Measurements from ENCODE around the gene NUCKS1.
A peak's percentile ranks its signal among the peaks of the same experiment; 100 is the strongest.

NUCKS1 gene

DNA sequence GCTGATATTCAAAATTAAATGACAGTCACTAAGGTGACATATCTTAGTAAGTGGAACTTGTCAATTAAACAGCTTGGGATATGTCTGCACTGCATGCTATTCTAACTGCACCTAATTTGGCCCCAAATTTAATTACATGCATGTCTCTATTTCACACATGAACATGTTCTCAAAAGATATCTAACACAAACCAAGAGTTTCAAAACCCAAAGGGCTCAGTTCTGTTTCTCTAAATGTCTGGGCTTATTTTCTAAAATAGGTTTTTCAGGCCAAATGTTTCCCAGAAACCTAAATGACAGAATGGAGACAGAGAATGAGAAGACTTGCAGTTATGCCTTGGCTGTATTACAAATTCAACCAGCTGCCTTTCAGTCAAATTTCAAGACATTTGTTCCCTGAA, 14.0 kb upstream of the NUCKS1 start:
- H3K4me3 ChIP-seq (ENCODE audit: low read depth, low read length): no peak overlapping the region
- TF ChIP-seq, protein P1, sequence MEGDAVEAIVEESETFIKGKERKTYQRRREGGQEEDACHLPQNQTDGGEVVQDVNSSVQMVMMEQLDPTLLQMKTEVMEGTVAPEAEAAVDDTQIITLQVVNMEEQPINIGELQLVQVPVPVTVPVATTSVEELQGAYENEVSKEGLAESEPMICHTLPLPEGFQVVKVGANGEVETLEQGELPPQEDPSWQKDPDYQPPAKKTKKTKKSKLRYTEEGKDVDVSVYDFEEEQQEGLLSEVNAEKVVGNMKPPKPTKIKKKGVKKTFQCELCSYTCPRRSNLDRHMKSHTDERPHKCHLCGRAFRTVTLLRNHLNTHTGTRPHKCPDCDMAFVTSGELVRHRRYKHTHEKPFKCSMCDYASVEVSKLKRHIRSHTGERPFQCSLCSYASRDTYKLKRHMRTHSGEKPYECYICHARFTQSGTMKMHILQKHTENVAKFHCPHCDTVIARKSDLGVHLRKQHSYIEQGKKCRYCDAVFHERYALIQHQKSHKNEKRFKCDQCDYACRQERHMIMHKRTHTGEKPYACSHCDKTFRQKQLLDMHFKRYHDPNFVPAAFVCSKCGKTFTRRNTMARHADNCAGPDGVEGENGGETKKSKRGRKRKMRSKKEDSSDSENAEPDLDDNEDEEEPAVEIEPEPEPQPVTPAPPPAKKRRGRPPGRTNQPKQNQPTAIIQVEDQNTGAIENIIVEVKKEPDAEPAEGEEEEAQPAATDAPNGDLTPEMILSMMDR (IDR thresholded peaks at IDR 0.05; ENCODE audit: borderline replicate concordance, insufficient read depth, low read depth, low read length): no peak

DNA sequence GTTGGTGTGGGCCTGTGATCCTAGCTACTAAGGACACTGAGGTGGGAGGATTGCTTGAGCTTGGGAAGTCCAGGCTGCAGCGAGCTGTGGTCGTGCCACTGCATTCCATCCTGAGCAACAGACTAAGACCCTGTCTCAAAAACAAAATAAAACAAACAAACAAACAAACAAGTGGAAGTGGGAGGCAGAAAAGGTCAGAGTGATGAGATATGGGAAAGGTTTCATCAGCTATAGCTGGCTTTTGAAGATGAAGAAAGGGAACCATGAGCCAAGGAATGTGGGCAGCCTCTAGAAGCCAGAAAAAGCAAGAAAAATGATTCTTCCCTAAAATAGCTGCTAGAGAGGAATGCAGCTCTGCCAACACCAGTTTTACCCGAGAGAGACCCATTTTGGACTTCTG, 10.6 kb upstream of the NUCKS1 start:
- no peak overlapping the region for H3K4me3 ChIP-seq (ENCODE audit: low read depth, low read length)
- TF ChIP-seq, protein P1 (IDR thresholded peaks at IDR 0.05; ENCODE audit: borderline replicate concordance, insufficient read depth, low read depth, low read length): no peak

DNA sequence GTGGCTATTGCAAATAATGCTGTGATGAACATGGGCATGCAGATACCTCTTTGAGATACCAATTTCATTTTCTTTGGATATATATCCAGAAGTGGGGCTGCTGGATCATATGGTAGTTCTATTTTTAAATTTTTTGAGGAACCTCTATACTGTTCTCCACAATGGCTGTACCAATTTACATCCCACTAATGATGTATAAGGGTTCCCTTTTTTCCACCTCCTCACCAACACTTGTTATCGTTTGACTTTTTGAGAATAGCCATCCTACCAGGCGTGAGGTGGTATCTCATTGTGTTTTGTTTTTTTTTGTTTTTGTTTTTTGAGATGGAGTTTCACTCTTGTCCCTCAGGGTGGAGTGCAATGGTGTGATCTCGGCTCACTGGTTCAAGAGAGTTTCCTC, 6.6 kb upstream of the NUCKS1 start:
- H3K4me3 ChIP-seq (ENCODE audit: low read depth, low read length): no peak overlapping the region
- TF ChIP-seq, protein P1 (IDR thresholded peaks at IDR 0.05; ENCODE audit: borderline replicate concordance, insufficient read depth, low read depth, low read length): no peak

DNA sequence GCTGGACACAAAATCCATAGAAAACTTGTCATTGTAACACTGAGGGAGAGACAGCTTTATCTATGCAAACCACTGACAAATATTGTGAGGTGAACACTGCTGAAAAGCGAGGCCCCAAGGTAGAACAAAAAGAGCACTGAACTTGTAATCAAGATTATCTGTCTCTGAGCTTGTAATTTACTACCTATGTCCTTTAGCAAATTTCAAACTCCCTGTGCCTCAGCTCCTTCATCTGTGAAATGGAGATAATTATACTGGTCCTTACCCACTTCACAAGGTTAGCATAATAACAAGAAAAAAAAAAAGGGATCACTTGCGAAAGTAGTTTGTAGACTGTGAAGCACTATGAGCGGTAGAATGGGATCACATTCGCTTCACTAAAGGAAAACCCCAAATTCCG, 4.9 kb upstream of the NUCKS1 start:
- H3K4me3 ChIP-seq (ENCODE audit: low read depth, low read length): no peak overlapping the region
- TF ChIP-seq, protein P1 (IDR thresholded peaks at IDR 0.05; ENCODE audit: borderline replicate concordance, insufficient read depth, low read depth, low read length): no peak

DNA sequence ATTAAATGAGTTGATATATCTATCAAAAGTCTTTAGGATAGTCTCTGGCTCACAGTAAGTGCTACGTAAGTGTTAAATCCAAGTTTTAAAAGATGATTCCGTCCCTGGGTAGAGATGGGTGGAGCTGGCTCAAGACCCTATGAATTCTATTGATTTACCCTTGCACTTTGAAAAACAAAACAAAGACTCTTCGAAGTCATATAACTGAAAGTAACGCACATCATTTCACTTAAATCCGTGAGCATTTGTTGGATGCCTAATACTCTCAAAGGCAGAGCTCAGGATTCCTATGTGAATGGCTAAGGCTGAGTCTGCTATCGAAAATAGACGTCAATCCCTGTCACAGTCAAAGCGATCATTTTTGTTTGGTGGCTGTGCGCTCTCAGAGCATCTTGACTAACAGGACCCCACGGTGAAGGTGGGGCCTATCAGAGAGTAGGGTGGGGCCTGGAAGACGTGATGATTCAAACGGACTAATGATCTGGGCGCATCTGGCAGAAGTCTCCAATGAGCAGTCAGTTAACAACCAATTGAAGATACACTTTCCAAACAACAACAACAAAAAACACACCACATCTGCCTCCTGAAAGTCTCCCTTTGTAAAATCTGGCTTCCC, 1.2 kb upstream of the NUCKS1 start:
- TF ChIP-seq, protein P1 (IDR thresholded peaks at IDR 0.05; ENCODE audit: borderline replicate concordance, insufficient read depth, low read depth, low read length): no peak
- H3K4me3 ChIP-seq (ENCODE audit: low read depth, low read length): no peak overlapping the region

DNA sequence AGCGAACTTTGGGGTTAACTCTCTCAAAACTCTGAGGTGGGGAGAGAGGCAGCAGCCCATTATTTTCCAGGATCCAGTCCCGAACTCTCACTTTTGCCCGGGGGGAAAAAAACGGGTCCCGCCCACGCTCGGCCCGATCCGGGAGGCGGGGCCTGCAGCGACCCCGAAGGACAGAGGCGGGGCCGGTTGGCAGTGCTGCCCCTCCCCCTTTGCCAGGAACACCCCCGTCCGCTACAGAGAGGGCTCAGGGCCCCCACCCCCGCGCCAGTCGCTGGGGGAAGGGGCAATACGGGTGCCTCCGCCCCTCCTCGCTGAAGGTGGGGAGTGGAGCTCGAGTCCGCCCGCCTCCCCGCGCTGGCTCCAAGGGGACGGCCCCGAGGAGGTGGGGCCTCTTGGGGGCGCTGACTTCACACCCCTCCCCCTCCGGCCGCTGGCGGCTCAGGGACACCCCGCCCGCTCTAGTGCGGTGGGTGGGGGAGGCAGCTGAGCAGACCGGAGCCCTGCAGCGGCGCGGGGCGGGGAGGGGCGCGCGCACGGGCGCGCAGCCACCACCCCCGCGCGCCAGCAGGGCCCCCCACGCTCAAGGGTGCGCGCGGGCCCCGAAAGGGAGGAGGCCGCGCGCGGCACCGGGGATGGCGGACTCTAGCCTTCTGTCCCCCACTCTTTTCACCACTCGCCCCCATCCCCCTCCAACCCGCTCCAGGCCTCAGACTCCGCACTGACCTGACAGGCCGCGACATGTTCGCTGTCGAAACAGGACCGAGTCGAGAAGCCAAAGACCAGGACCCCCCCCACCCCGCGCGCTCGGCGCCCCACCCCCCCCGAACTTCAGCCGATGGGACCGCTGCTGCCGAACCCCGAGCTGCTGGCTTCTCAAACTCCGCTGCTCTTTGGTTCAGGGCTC, 496 bp downstream of the NUCKS1 start:
- peak overlapping the region; percentile 91 for H3K4me3 ChIP-seq (ENCODE audit: low read depth, low read length)
- TF ChIP-seq, protein P1 (IDR thresholded peaks at IDR 0.05; ENCODE audit: borderline replicate concordance, insufficient read depth, low read depth, low read length): no peak
